Activated CD8-positive, alpha-beta memory T cell treated with anti-CD3 and anti-CD28 coated beads for 1 hour (primary cell): ENCODE results near the gene HPD.
"Not testable (repeated sequence)": the region's sequence is repeated elsewhere in the genome, so short reads cannot be mapped to it uniquely, and the experiment has no call there.

Experiments used
- DNase-seq, 2 donors: peaks; one replicate each; pipeline ENCODE4 v3.0.0-alpha.2; 2020; ENCODE audit warnings: low read depth in 1 of 2; ENCODE audit errors: extremely low read depth in 1 of 2

Gene HPD

DNA sequence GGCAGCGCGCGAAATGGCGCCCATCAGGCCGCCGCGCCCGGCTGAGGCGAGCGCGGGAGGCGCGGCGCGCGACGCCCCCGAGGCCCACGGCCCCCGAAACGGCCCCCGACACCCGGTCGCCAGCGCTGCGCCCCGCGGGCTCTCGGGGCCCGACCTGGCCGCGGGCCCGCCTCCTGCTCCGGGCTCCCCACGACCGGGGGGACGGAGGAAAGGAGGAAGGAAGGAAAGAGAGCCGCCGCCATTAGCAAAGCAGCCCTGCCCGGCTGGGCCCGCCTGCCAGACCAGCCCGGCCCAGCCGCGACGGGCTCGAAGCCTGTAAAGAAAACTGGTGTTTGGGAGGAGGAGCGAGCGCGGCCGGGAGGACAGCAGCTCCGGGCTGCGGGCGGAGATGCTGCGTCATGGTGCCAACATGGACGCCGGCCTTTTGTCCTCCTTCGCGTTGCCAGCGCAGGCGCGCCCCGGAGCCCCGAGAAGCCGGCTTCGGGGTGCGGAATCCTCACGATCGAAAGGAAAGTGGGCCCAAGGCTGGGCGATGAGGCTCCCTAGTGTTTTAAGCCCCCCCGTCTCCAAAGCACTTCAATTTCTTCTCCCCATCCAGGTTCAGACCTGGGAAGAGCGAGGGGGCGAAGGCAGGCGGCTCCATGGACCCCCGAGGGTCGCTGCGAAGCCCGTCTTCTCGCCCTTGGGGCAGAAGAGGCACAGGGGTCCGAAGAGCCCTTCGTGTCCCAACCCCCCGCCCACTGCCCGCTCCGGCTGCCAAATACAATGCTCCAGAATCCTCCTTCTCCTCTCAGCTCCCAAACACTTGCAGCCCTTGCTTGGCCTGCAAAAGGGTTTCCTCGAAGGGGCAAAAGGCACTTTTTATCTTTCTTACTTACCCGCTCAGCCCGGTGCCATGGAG, 57.7 kb downstream of the HPD start:
- DNase-seq, result no peak

DNA sequence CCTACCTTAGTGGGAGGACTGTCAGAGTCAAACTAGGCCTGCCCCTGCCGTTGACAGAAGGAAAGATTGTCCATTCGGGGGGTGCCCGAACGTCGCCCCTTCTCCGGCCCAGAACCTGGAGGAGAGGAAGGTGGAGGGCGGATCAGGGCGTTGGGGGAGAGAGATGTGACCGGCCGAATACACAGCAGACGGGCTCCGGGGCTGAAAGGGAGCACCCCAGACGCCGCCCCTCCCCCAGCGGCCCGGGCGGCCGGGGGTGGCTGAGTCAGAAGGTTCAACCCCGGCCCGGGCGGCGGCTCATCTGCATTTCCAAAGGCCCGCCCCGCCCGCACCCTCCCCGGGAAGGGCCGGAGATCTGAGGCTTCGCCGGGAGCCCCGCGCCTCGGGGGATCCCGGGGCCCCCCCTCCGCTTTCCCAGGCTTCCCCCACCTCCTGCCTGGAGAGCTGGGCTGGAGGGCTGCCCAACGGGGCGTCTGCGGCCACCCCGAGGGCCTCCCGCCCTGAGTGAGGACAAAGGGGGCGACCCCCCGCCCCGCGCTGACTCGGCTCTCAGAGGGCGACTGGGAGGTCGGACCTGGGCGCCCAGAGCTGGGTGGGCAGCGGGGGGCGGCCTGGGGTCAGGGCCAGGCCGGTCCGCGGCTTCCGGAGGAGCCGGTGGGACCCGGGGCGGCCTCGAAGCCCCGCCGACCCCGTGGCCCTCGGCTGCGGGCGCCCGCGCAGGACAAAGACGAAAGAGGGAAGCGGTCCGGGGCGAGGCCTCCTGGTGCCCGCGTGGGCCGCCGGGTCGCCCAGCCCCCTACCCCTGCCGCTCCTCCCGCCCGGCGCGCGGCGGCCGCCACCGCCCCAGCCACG, 58.6 kb downstream of the HPD start:
- DNase-seq, result peak in 1 of 2 donors; percentile 70

DNA sequence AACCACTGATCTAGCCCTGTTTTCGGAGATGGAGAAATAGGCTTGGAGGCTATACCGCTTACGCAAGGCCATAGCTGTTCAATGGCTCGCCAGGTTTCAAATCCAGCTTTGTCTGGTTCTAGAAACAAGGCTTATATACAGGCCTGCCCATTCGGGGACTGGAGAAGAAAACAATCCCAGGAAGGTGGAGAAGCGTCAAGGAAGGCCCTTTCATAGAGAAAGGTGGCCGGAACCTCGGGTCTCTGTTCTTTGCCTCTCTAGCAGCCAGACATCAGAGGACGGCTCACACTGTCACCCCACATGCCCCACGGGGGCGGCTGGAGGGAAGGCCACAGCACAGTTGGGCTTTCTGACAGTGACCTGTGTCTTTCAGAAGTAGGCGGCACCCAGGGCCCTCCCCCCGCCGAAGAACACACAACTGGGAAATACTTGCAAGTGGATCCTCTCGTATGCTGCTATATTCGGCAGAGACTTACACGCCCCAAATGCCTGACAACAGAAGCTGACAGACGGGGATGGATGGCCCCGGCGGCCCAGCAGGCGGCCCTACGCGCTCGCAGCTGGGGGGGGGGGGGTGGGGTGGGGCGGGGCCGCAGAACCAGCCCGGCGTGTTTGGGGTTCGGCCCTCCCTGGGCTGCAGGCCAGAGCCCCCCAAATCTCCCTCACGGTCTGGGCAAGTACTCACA, 59.4 kb downstream of the HPD start:
- DNase-seq, result no peak

DNA sequence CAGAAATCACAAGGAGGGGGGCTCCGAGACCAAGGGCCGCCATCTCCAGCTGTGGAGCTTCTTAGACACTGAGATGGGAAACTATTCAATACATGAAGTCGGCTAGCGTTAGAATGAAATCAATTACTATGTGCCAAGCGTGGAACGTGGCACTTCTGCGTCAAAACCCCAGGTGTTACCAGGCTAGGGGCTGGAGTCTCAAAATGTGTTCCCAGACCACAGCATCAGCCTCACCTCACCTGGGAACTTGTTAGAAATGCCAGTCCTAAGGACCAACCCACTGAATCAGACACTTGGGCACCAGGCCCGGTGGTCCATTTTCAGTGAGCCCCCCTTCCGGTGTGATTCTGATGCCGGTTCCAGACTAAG, 59.9 kb downstream of the HPD start:
- DNase-seq, result no peak

DNA sequence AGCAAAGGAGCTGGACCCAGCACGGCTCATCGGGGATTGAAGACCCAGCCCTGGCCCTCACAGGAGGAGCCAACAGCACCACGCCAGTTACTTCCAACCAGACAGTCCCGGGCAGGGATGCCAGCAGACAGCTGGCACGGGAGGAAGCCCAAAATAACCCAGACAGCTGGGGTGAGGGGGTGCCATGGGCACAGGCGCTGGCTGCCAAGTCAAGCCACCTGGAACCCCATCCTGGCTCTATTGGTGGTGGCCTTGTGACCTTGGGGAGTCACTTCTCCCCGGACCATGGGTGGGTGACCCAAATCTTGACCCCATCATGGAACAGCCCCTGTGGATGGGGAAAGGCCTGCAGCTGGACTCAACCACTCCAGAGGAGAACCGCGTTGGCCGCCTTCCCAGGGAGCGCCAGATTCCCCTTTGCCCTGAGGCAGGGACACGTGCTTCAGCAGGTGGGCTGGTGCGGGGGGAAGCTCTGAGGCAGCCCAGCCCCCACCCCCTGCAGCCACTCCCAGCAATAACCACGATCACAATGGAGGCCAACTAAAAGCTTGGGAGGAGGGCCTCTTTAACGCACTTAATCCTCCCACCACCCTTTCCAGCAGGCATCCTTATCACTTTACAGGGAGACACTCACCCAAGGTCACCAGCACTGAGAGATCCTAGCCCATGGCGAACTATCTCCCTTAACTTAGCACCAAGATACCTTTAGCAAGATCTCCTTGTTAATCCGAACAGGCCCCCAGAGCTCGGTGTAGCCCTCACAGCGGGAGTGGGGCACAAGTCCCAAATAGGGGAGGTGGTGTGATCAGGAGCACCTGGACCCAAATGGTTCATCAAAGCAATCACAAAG, 60.5 kb downstream of the HPD start:
- DNase-seq, result no peak

DNA sequence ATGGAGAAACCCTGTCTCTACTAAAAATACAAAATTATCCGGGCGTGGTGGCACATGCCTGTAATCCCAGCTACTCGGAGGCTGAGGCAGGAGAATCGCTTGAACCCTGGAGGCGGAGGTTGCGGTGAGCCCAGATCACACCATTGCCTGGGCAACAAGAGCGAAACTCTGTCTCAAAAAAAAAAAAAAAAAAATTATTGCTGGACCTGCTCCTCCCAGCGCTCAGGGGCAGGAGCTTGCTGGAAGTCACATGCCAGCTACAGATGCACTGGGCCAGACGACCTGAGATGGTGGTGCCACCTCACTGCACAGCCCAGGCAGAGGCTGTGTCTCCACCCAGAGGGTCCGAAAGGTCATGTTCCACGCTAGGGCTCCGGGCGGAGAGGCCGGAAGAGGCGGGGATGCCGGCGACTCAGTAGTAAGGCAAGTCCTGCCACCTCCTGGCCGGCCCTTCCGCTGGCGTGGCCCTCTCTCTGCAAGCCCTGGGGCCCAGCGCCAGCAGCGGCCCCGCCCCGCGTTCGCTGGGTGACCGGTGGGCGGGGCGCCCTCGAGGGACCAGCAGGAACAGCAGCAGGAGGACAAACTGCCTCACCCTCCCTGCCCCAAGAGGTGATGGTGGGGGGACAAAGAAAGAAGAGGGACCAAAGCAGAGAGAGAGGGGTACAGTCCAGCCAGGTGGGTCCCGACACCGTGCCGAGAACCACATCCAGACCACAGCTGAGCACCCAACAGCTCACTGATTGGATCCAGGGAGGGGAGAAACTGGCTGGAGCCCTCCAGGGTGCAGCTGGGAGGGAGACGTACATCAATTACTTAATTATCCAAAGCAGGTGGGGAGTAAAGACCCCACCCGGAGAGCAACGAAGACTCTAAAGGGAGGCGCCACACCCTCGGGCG, 61.6 kb downstream of the HPD start:
- DNase-seq, result no peak

DNA sequence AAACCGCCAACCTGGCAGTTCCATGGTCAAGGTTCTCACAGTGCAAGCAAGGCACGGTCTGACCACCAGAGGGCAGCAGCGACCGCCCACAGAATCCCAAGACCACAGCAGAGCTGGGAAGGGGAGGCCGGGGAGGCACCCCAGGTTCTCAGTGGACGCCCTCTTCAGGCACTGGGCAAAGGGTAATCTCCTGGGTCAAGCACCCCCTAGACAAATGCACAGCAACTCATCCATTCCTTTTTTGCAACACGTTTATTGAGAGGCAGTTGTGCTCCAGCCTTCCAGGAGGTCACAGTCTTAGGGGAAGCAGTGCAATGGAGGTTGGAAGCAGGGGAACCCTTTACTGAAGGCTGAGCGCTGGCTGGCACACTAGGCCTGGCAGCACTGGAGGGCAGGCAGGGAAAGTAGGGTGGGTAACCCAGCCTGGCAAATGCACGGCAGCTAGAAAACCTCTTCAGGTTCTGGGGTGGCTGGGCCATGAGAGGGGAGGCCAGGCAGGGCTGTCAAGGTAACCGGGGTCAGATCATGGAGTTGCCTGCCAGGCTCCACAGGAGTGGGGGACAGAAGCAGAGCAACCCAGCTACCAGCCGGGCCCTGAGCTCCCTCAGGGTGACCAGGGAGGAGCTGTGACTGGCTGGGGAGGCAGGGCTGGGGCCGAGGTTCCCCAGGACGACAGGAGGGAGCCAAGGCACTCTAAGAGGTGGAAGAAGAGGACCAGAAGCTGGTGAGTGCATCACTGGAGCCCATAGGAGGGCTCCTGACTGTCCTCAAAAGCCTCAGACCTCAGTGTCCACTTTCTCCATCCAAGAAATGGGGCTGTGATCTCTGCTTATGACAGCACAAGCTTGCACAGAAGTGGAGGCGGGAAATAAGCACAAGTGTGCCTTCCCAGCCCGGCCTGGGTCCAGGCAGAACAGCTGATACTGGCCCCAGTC, 63.4 kb downstream of the HPD start:
- peak in 1 of 2 donors; percentile 78 for DNase-seq

DNA sequence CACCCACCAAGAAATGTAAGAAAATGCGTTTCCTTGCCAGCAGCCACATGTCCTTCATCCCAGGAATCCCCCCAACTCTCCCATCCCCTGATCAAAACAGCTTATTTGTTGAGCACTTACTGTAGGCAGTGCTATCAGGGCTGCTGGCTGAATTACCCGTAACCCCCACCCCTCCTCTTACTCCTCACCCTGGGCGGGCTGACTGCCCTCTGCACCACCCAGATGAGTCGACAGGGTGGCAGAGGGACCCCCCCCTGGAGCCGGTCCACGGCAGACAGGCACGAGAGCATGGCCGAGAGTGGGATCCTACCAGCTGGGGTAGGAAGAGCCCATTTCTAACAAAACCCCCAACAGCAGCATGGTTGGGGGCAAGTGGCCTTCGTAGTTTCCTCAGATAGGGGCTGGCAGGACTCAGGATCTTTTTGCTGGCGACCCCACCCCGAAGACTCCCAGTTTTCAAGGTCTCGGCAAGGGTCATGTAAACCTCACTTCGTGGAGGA, 64.1 kb downstream of the HPD start:
- no peak for DNase-seq

DNA sequence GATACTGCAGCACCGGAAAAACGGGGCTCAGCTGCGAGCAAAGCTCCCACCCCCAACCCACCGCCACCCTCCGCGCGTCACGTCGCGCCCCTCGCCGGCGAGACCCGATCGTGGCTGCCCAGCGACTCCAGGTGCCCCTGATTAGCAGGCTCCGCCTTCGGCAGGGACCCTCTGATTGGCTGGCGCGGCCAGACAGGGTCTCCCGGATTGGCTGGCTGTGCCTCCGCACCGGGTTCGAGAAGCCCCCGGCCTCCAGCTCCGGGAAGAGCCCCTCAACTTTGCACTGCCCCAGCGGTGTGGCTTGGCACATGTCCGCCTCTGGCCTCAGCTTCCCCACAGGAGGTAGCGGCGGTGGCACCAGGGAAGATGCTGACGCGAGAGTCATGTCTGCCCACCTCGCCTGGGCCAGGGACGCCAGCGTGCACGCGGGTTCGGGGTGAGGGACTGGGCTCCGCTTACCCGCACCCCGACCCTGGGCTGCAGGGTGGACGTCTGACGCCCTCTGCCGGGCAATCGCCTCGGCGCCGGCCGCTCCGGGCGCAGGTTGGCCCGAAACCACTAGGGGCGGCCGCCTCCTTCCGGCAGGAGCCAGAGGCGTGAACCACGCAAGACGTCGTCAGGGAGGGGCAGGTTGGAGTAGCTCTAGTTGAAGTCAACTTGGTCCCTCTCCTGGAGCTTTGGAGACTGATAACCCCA, 64.7 kb downstream of the HPD start:
- DNase-seq, result peak; percentile 86 to 93

DNA sequence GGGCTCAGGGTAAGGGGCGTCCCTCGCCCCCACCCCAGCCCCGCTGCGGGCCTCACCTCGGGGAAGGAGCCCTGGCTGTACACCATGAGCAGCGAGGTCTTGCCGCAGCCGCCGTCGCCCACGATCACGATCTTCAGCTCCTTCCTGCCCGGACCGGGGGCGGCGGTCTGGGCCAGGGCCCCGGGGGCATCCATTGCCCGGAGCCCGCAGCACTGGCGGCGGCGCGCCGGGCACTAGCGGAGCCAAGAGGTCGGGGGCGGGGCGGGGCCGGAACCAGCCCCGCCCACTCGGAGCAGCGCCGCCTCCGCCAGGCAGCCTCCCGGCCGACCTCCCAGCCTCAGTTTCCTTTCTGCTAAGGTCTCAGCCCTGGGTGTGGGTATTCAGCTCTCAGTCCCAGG, 65.2 kb downstream of the HPD start, which contains the start of gene RHOF:
Gene RHOF (minus strand): TSS at position 249 of the 398 bp plus-strand sequence. CDS start 55 bp downstream, at position 194.
- no peak for DNase-seq

DNA sequence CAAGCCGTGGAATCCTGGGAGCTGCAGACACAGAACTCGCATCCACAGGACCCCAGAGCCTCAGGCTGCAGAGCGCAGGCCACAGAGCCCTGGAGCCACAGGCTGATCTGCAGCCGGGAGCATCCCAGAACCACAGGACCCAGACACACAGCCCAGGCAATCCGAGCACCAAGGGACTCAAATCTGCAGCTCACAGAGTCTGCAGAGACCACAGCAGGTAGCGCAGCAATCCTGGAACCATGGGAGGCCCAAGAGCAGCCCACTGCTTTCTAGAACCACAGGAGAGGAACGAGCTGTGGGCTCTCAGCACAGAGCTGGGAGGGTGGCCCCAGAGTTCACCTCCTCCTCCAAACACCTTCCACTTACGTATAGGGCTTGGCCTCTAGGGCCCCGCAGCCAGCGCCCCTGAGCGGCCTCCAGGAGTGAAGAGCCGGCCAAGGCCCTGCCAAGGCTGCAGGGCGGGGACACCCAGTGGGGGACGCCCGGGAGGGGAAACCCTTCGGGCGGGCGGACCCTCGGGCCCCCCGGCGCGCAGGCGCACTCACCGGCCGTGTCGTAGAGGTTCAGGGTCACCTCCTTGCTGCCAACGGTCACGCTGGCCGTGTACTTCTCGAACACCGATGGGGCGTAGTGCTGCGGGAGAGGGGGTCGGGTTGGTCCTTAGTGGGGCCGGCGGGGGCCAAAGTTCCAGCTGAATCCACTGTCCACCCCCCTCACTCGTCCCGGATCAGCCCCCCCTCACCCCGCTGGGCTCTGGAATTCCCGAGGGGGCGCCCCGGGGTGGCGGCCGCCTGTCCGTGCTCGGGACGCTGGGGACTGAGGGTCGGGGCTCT, 65.8 kb downstream of the HPD start:
- no peak for DNase-seq

DNA sequence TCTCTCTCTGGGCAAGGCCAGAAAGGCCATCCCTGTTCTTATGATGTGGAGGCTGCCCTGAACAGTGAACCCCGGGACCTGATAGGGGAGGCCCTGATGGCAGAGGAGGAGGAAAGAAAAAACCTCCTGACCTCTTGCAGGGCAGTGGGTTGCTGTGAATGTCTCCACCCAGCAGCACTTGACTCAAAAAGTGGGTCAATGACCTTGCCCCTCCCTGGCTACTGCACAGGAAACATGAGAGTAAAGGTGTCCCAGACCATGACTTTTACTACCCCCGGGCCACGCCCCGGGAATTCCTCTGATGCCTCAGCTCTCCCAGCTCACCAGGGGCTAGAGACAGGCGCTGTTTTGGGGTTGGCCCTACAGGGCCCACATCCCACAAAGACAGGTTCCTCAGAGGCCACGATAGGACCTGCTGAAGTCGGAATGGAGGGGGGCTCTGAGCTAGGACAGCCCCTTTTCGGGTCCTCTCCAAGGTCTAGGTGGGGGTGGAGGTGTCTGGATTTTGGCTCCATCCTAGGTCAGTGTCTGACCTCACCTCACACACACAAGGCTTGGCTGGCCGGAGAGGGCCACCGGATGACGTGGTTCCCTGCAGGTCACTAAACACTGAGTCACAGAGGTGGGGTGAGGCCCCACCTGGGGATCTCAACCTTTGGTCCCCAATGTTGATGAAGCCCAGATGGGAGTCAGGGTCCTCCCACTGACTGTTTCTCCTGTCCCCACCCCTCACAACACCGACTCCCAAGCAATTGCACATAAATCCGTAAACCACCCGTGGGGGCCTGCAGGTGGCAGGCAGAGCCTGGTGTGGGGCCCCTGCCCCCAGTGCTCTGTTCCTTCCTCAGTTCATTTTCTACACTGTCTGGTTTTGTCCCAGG, 66.7 kb downstream of the HPD start:
- DNase-seq, result no peak

DNA sequence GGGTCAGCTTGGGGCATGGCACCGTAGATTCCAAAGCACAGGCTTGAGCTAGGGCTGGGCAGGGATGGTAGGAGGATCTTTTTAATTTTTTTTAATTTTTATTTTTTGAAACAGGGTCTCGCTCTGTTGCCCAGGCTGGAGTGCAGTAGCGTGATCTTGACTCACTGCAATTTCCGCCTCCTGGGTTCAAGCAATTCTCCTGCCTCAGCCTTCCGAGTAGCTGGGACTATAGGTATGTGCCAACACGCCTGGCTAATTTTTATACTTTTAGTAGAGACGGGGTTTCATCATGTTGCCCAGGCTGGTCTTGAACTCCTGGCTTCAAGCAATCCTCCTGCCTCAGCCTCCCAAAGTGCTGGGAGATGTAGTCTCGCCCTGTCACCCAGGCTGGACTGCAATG, 67.9 kb downstream of the HPD start:
- DNase-seq, result not testable (repeated sequence)

DNA sequence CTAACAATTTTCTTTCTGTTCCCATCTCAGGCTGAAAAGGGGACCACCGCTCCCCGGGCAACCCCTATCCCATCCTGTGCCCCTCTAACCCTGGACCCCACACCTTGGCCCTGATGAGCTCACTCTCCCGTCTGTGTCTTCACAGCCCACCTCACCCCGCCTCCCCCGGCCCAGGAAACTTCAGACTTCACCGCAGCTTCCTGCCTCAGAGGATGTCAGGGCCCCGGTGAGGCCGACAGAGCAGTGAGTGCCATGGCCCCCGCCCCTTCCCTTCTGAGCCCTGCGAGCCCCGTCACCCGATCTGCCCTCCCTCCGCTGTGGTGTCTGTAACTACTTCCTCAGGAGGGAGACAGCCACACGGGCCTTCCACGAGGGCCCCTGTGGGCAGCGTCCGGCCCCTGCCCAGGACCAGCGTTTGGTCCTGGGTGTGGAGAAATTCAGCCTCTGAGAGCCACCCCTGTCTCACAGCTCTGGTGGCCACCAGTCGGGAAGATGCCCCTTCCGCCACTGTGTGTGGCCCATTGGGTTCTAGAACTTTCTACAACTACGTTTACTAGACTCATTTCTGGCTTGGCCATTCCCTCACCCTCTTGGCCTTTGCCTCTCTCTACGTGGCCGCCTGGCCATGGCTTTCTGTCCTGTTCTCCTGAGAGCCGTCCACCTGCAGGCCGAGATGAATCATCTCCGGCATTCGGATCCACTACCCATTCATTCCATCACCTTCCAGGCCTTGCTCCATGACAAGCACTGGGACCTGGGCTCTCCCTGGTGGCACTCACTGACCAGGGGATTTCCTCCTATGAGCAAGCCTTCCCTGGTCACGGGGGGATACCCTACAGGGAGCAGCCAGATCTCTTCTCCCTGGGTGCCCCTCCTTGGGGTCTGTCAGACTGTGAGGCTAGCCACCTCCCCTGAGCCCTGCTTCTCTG, 68.6 kb downstream of the HPD start:
- peak; percentile 91 to 93 for DNase-seq
